GM12878 (cell line): ENCODE results near the gene TMEM50B. TPM values are rescaled to one million over a fixed set of nuclear protein-coding genes. Genes with fewer than 3 reads are reported as not detected.

Experiments used
- ATAC-seq: fragments of 200-7000 bp; cut with Tn5 transposase; 3 replicates; pipeline ENCODE4 v1.9.1; 2020; ENCODE audit warnings: mild to moderate bottlenecking, moderate library complexity
- BruUV-seq: library from RNA; stranded (reverse); fragments of 400-500 nt; replicated peaks from 2 replicates; lab custom pipeline; 2021; lab: Mats Ljungman, UMichigan
- CTCF ChIA-PET: fragments of 300-600 bp; sonication (Branson Sonifier 250); formaldehyde crosslinking; extraction: SDS; loops from one replicate; lab custom pipeline; 2021; ENCODE audit warnings: inconsistent platforms; lab: Yijun Ruan, JAX
- POLR2A ChIA-PET: fragments of 350-600 bp; formaldehyde crosslinking; extraction: SDS; loops from one replicate; lab custom pipeline; 2021; ENCODE audit warnings: inconsistent platforms; lab: Charles Lee
- RAD21 ChIA-PET: fragments of 300-600 bp; sonication (Branson Sonifier 250); formaldehyde crosslinking; loops from one replicate; lab custom pipeline; 2023; ENCODE audit warnings: antibody characterized with exemption; ENCODE audit not compliant: unreplicated experiment; lab: Charles Lee
- SMC1A ChIA-PET: fragments of 300-600 bp; sonication (Branson Sonifier 250); formaldehyde crosslinking; loops from one replicate; lab custom pipeline; 2023; ENCODE audit not compliant: unreplicated experiment, uncharacterized antibody; lab: Charles Lee
- DNase-seq: peaks from one replicate; pipeline ENCODE4 v3.0.0-alpha.2; 2011; ENCODE audit warnings: low read depth, low spot score
- FAIRE-seq: peaks from 3 replicates; lab custom pipeline; 2011; peaks lifted over from hg19 to GRCh38; lab: Jason Lieb, UNC
- H2AFZ ChIP-seq: 2 replicates; pipeline ENCODE4 v1.6.0; 2011; ENCODE audit warnings: low read depth, low read length, control low read depth; ENCODE audit not compliant: control insufficient read depth
- H3K27ac ChIP-seq: 2 replicates; pipeline ENCODE4 v1.5.1; 2011; ENCODE audit warnings: control low read depth; ENCODE audit not compliant: control insufficient read depth, insufficient read depth
- H3K27me3 ChIP-seq, 2 experiments: replicated peaks in 1 of 2; 2 replicates each; pipeline versions ENCODE4 v1.6.0 to v1.6.1; 2011; ENCODE audit warnings: low read length in 1 of 2; ENCODE audit not compliant: control insufficient read depth in 2 of 2, insufficient read depth in 2 of 2
- H3K36me3 ChIP-seq, 2 experiments: 2 replicates each; pipeline ENCODE4 v1.5.1; 2011; ENCODE audit warnings: low read length in 1 of 2; ENCODE audit not compliant: control insufficient read depth in 2 of 2, insufficient read depth in 2 of 2
- H3K4me1 ChIP-seq: 2 replicates; pipeline ENCODE4 v1.6.1; 2011; ENCODE audit warnings: mild to moderate bottlenecking, low read length, moderate library complexity, mixed read lengths; ENCODE audit not compliant: control insufficient read depth, insufficient read depth
- H3K4me2 ChIP-seq: 2 replicates; pipeline ENCODE4 v1.6.0; 2011; ENCODE audit warnings: control low read depth; ENCODE audit not compliant: control insufficient read depth, insufficient read depth
- H3K4me3 ChIP-seq: fragments of 200-600 bp; sonication (generic); 2 replicates; pipeline ENCODE4 v1.5.1; 2016
- H3K79me2 ChIP-seq: 2 replicates; pipeline ENCODE4 v1.6.0; 2011; ENCODE audit warnings: low read length; ENCODE audit not compliant: control insufficient read depth, insufficient read depth
- H3K9ac ChIP-seq: 2 replicates; pipeline ENCODE4 v1.8.0; 2011; ENCODE audit warnings: low read length, control low read depth, mixed read lengths; ENCODE audit not compliant: control insufficient read depth, insufficient read depth
- H3K9me3 ChIP-seq: replicated peaks from 3 replicates; pipeline ENCODE4 v1.5.1; 2011; ENCODE audit warnings: mild to moderate bottlenecking, low read length; ENCODE audit not compliant: control insufficient read depth, insufficient read depth
- H4K20me1 ChIP-seq: 2 replicates; pipeline ENCODE4 v1.6.0; 2011; ENCODE audit not compliant: control insufficient read depth, insufficient read depth
- HCFC1 ChIP-seq: fragments of 150-350 bp; IDR thresholded peaks from 2 replicates; pipeline ENCODE4 v1.6.1; 2014; ENCODE audit warnings: low read length
- HDAC2 ChIP-seq: fragments of 200-600 bp; sonication (generic); IDR thresholded peaks from 2 replicates; pipeline ENCODE4 v1.6.1; 2017
- IKZF1 ChIP-seq: fragments of 450-650 bp; conservative IDR thresholded peaks from 2 replicates; pipeline ENCODE4 v1.6.1; 2017; ENCODE audit warnings: antibody characterized with exemption, mild to moderate bottlenecking
- RAD51 ChIP-seq: fragments of 450-650 bp; IDR thresholded peaks from 2 replicates; pipeline ENCODE4 v1.6.1; 2016; ENCODE audit warnings: moderate library complexity, mild to moderate bottlenecking, inconsistent platforms
- RELA ChIP-seq: fragments of 450-650 bp; IDR thresholded peaks from 2 replicates; pipeline ENCODE4 v1.8.0; 2014; ENCODE audit warnings: borderline replicate concordance; ENCODE audit not compliant: partially characterized antibody
- RELB ChIP-seq: fragments of 450-650 bp; IDR thresholded peaks from 2 replicates; pipeline ENCODE4 v1.6.1; 2017; ENCODE audit warnings: low read depth, mild to moderate bottlenecking, moderate library complexity
- SKIL ChIP-seq: fragments of 450-650 bp; IDR thresholded peaks from 2 replicates; pipeline ENCODE4 v1.6.1; 2017; ENCODE audit warnings: mild to moderate bottlenecking, low read depth, inconsistent platforms; ENCODE audit not compliant: poor library complexity, severe bottlenecking
- ZBTB4 ChIP-seq: fragments of 450-650 bp; formaldehyde crosslinking; IDR thresholded peaks from 2 replicates; pipeline ENCODE4 v1.4.0; 2022; ENCODE audit warnings: mild to moderate bottlenecking, moderate library complexity
- WGBS: methylation state at CpG from one replicate; pipeline ENCODE4 v1.1.6; 2016; ENCODE audit warnings: low lambda C conversion rate; ENCODE audit not compliant: insufficient replicate concordance, insufficient coverage; ENCODE audit errors: missing lambda C conversion rate; 5-methylcytosine and 5-hydroxymethylcytosine counted together
- in situ Hi-C: fragments of 300-500 bp; cut with MboI; formaldehyde crosslinking; loops from 9 replicates; pipeline ENCODE4 v1.14.3; 2018; ENCODE audit warnings: mixed read lengths
- intact Hi-C: fragments of 100-400 bp; cut with micrococcal nuclease; formaldehyde crosslinking; loops from one replicate; pipeline ENCODE4 v1.14.2; 2022; ENCODE audit not compliant: unreplicated experiment
- polyA plus RNA-seq, 11 experiments: library from polyadenylated mRNA; depleted of rRNA in 4 of 11; unstranded in 6 of 11; stranded (reverse) in 5 of 11; fragments of >200 nt; fragmentation: Nextera tagmentation in 4 of 11; fragmentation: Illumina TruSeq in 1 of 11; extraction: Ambion mirVana in 4 of 11; extraction: Trizol in 1 of 11; gene quantifications; 1 replicate in 1 of 11; 2 replicates in 10 of 11; pipeline versions ENCODE4 v1.2.1 to v1.2.3, GENCODE V29; 2011 to 2016; ENCODE audit warnings: inconsistent platforms in 2 of 11, missing spikeins in 2 of 11, low read depth in 1 of 11
- total RNA-seq, 4 experiments: library from RNA; depleted of rRNA in 3 of 4; stranded (reverse); fragments of >200 nt in 3 of 4; fragmentation: Illumina TruSeq in 1 of 4; extraction: Trizol in 1 of 4; gene quantifications; 2 replicates each; pipeline versions ENCODE4 v1.2.1 to v1.2.3, GENCODE V29; 2013 to 2021
- TF ChIP-seq, protein P1 (sequence below): fragments of 150-350 bp; IDR thresholded peaks from 2 replicates; pipeline ENCODE4 v1.6.1; 2016; ENCODE audit warnings: low read depth, low read length
- TF ChIP-seq, protein P2 (sequence below): fragments of 450-650 bp; IDR thresholded peaks from 2 replicates; pipeline ENCODE4 v1.6.1; 2018; ENCODE audit warnings: mild to moderate bottlenecking, low read depth, moderate library complexity; ENCODE audit not compliant: partially characterized antibody

The TMEM50B gene
- total and polyA plus RNA-seq, 10 of the 15 experiments (the other 5 are each of a cell fraction or from before 2014, with no cell fraction given): 12.1 to 42.1 (median 18.2) TPM

DNA sequence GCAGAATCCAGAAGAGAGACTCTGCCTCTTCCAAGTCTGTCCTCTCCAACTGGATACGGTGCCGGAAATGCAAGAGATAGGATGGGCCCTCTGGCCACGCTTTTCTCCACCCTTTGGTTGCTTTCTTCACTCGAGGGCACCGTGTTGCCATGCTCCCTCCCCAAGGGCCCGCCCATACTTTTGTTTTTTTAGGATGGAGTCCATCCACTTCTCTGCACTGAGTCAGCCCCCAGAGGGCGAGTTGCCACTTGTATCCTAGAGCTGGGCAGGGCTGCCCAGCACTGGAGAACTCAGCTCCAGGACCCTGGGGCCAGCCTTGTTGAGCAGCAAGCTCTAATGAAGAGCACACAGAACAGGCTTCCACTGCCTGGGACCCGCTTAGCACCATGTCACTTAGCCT, 51.1 kb downstream of the TMEM50B start:
- no TSS peak for BruUV-seq
- Histone ChIP-seq H3K27ac (no peak overlapping the region), H3K9me3 (no peaks in the 10 kb centered on the region), H3K79me2 (no peaks in the 10 kb centered on the region; the same call in none of the 2 replicates), H3K4me2 (no peak overlapping the region), H3K4me3 (no peak overlapping the region), H3K27me3 (no peaks in the 10 kb centered on the region), H3K4me1 (peaks cover 21% of the 10 kb centered on the region), H4K20me1 (no peaks in the 10 kb centered on the region), H3K9ac (no peak overlapping the region), H3K36me3 (peaks cover 44 to 64% of the 10 kb centered on the region in 2 experiments), H2AFZ (no peak overlapping the region)
- DNase-seq: no peak
- intact Hi-C loops (no loop called here), in situ Hi-C loops (no loop called here)
- POLR2A ChIA-PET: interaction anchor here (0.7 to 1.8 kb wide), 2 partner anchors 14 to 79 kb away, joined by 4 to 7 read pairs; no protein-coding TSS in a partner anchor
- CTCF ChIA-PET: interaction anchor here (1.4 to 1.6 kb wide), 2 partner anchors 24 kb away, joined by 3 read pairs; no protein-coding TSS in a partner anchor
- WGBS: 98% methylated on average over 8 of the region's 8 CpGs
- FAIRE-seq: no peak
- RAD21 ChIA-PET: interaction anchor here (0.9 kb wide), 1 partner anchor 48 kb away, joined by 3 read pairs; no protein-coding TSS in a partner anchor
- SMC1A ChIA-PET: interaction anchor here (1.0 to 4.7 kb wide), 5 partner anchors 15 to 68 kb away, joined by 3 to 29 read pairs (median 5); no protein-coding TSS in a partner anchor
- no peak for ATAC-seq
- TF ChIP-seq HCFC1 (no peak), RELB (no peak), SKIL (no peak), IKZF1 (no peak), RELA (no peak), RAD51 (no peak), ZBTB4 (CRISPR knock-in tag) (no peak), HDAC2 (no peak)
- TF ChIP-seq, protein P1, sequence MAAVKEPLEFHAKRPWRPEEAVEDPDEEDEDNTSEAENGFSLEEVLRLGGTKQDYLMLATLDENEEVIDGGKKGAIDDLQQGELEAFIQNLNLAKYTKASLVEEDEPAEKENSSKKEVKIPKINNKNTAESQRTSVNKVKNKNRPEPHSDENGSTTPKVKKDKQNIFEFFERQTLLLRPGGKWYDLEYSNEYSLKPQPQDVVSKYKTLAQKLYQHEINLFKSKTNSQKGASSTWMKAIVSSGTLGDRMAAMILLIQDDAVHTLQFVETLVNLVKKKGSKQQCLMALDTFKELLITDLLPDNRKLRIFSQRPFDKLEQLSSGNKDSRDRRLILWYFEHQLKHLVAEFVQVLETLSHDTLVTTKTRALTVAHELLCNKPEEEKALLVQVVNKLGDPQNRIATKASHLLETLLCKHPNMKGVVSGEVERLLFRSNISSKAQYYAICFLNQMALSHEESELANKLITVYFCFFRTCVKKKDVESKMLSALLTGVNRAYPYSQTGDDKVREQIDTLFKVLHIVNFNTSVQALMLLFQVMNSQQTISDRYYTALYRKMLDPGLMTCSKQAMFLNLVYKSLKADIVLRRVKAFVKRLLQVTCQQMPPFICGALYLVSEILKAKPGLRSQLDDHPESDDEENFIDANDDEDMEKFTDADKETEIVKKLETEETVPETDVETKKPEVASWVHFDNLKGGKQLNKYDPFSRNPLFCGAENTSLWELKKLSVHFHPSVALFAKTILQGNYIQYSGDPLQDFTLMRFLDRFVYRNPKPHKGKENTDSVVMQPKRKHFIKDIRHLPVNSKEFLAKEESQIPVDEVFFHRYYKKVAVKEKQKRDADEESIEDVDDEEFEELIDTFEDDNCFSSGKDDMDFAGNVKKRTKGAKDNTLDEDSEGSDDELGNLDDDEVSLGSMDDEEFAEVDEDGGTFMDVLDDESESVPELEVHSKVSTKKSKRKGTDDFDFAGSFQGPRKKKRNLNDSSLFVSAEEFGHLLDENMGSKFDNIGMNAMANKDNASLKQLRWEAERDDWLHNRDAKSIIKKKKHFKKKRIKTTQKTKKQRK: no peak
- TF ChIP-seq, protein P2, sequence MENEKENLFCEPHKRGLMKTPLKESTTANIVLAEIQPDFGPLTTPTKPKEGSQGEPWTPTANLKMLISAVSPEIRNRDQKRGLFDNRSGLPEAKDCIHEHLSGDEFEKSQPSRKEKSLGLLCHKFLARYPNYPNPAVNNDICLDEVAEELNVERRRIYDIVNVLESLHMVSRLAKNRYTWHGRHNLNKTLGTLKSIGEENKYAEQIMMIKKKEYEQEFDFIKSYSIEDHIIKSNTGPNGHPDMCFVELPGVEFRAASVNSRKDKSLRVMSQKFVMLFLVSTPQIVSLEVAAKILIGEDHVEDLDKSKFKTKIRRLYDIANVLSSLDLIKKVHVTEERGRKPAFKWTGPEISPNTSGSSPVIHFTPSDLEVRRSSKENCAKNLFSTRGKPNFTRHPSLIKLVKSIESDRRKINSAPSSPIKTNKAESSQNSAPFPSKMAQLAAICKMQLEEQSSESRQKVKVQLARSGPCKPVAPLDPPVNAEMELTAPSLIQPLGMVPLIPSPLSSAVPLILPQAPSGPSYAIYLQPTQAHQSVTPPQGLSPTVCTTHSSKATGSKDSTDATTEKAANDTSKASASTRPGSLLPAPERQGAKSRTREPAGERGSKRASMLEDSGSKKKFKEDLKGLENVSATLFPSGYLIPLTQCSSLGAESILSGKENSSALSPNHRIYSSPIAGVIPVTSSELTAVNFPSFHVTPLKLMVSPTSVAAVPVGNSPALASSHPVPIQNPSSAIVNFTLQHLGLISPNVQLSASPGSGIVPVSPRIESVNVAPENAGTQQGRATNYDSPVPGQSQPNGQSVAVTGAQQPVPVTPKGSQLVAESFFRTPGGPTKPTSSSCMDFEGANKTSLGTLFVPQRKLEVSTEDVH: no peak
